Ishikawa (cell line): ENCODE measurements around the gene TMX1.

Experiments
- CEBPB ChIP-seq: IDR thresholded peaks from 2 replicates; pipeline ENCODE4 v1.6.1; 2012
- CREB1 ChIP-seq: IDR thresholded peaks from 2 replicates; pipeline ENCODE4 v1.6.1; 2012; ENCODE audit warnings: low read depth
- EGR1 ChIP-seq: IDR thresholded peaks from 2 replicates; pipeline ENCODE4 v1.6.1; 2012
- EP300 ChIP-seq: IDR thresholded peaks from 2 replicates; pipeline ENCODE4 v1.6.1; 2012; ENCODE audit warnings: borderline replicate concordance
- FOXM1 ChIP-seq: IDR thresholded peaks from 2 replicates; pipeline ENCODE4 v1.6.1; 2012; ENCODE audit warnings: low read depth, borderline replicate concordance
- MAX ChIP-seq: IDR thresholded peaks from 2 replicates; pipeline ENCODE4 v1.6.1; 2012
- NFIC ChIP-seq: IDR thresholded peaks from 2 replicates; pipeline ENCODE4 v1.6.1; 2012
- RAD21 ChIP-seq: IDR thresholded peaks from 2 replicates; pipeline ENCODE4 v1.6.1; 2012; ENCODE audit warnings: low read depth
- REST ChIP-seq: IDR thresholded peaks from 2 replicates; pipeline ENCODE4 v1.6.1; 2012; ENCODE audit warnings: low read depth, mild to moderate bottlenecking
- TAF1 ChIP-seq: IDR thresholded peaks from 2 replicates; pipeline ENCODE4 v1.6.1; 2012; ENCODE audit warnings: low read depth, mild to moderate bottlenecking
- TCF12 ChIP-seq: IDR thresholded peaks from 2 replicates; pipeline ENCODE4 v1.6.1; 2012; ENCODE audit warnings: low read depth
- TEAD4 ChIP-seq: IDR thresholded peaks from 2 replicates; pipeline ENCODE4 v1.6.1; 2012
- USF1 ChIP-seq: IDR thresholded peaks from 2 replicates; pipeline ENCODE4 v1.6.1; 2012
- YY1 ChIP-seq: IDR thresholded peaks from 2 replicates; pipeline ENCODE4 v1.6.1; 2012; ENCODE audit warnings: low read depth
- ZBTB7A ChIP-seq: IDR thresholded peaks from 2 replicates; pipeline ENCODE4 v1.6.1; 2012; ENCODE audit warnings: low read depth

TMX1 gene

GRCh38 chr14:51246032-51246431 lies 6.0 kb downstream of the TMX1 start:
- no peak for TF ChIP-seq TCF12
- TF ChIP-seq ZBTB7A = no peak
- no peak for TF ChIP-seq TEAD4
- no peak for TF ChIP-seq RAD21
- no peak for TF ChIP-seq REST
- no peak for TF ChIP-seq EP300
- no peak for TF ChIP-seq CREB1
- no peak for TF ChIP-seq FOXM1
- no peak for TF ChIP-seq YY1

GRCh38 chr14:51248016-51248987 lies 8.3 kb downstream of the TMX1 start:
- TF ChIP-seq MAX (no peak), USF1 (no peak), CEBPB (no peak), NFIC (no peak), TEAD4 (no peak), FOXM1 (no peak), REST (no peak), RAD21 (no peak), YY1 (no peak), CREB1 (no peak), EGR1 (no peak), TAF1 (no peak), EP300 (no peak), ZBTB7A (no peak), TCF12 (no peak)

GRCh38 chr14:51251486-51251885 lies 11.4 kb downstream of the TMX1 start:
- TF ChIP-seq USF1 = no peak
- no peak for TF ChIP-seq TCF12
- TF ChIP-seq ZBTB7A = no peak
- TF ChIP-seq NFIC = no peak
- no peak for TF ChIP-seq MAX
- TF ChIP-seq REST = no peak

GRCh38 chr14:51253880-51254279 lies 13.8 kb downstream of the TMX1 start:
- TF ChIP-seq MAX (no peak), USF1 (no peak), TCF12 (no peak), EP300 (no peak), NFIC (no peak), ZBTB7A (no peak), FOXM1 (no peak), RAD21 (no peak)
